Measurements from ENCODE around the gene LRRC7.
A peak's percentile ranks its signal among the peaks of the same experiment; 100 is the strongest.

DNA sequence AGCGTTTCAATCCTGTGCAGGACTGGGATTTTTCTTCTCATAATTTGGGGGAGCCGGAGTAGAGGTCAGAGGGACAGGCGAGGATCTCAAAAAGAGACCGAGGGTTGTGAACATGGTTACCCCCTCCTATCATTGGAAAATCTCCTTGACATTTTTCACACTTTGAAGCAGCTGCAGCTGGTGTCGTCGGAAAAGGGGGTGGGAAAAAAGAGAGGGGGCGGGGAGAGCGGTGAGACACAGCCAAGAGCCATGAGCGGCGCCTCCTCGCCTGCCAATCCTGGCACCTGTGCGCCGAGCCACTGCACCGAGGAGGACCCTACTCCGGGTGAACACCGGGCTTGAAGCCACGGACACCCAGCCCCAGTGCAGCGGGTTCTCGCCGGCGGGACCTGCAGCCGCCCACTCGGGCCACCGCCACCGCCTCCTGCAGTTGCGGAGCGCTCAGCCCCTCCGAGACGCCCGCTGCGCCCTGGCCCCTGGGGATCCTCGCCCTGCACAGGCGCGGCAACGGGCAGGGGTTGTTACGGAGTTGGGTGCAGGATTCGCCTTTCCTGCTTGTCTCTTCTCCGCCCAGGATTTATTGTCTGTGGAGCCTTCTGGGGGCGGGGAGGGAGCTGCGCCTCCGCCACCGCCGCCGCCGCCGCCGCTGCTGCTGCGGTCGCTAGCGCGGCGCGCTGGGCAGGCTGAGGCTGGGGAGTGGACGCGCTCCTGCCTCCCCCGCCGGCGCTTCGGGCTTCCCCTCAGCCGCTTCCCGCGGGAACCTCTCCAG, at the start of gene LRRC7:
- TF ChIP-seq, protein P1, sequence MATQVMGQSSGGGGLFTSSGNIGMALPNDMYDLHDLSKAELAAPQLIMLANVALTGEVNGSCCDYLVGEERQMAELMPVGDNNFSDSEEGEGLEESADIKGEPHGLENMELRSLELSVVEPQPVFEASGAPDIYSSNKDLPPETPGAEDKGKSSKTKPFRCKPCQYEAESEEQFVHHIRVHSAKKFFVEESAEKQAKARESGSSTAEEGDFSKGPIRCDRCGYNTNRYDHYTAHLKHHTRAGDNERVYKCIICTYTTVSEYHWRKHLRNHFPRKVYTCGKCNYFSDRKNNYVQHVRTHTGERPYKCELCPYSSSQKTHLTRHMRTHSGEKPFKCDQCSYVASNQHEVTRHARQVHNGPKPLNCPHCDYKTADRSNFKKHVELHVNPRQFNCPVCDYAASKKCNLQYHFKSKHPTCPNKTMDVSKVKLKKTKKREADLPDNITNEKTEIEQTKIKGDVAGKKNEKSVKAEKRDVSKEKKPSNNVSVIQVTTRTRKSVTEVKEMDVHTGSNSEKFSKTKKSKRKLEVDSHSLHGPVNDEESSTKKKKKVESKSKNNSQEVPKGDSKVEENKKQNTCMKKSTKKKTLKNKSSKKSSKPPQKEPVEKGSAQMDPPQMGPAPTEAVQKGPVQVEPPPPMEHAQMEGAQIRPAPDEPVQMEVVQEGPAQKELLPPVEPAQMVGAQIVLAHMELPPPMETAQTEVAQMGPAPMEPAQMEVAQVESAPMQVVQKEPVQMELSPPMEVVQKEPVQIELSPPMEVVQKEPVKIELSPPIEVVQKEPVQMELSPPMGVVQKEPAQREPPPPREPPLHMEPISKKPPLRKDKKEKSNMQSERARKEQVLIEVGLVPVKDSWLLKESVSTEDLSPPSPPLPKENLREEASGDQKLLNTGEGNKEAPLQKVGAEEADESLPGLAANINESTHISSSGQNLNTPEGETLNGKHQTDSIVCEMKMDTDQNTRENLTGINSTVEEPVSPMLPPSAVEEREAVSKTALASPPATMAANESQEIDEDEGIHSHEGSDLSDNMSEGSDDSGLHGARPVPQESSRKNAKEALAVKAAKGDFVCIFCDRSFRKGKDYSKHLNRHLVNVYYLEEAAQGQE (IDR thresholded peaks at IDR 0.05; ENCODE audit: low read depth) = no peak
- TF ChIP-seq ZBTB7A (IDR thresholded peaks at IDR 0.05; ENCODE audit: low read depth) = no peak
- TF ChIP-seq, protein P2, sequence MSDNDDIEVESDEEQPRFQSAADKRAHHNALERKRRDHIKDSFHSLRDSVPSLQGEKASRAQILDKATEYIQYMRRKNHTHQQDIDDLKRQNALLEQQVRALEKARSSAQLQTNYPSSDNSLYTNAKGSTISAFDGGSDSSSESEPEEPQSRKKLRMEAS (IDR thresholded peaks at IDR 0.05) = 0 out of 2 replicates have a peak, but pooled peaks have one; percentile 6
- TF ChIP-seq EP300 (IDR thresholded peaks at IDR 0.05; ENCODE audit: borderline replicate concordance) = no peak
- TF ChIP-seq TCF12 (IDR thresholded peaks at IDR 0.05; ENCODE audit: low read depth) = no peak
- no peak for TF ChIP-seq TAF1 (IDR thresholded peaks at IDR 0.05; ENCODE audit: low read depth)
